Measurements from ENCODE around the gene OR5AU1. TPM values are rescaled to one million over a fixed set of nuclear protein-coding genes. Genes with fewer than 3 reads are reported as not detected.
"Not testable (repeated sequence)": the region's sequence is repeated elsewhere in the genome, so short reads cannot be mapped to it uniquely, and the experiment has no call there.

The OR5AU1 gene
- total and polyA plus RNA-seq, 8 donors = under 0.01 TPM; not detected in 7

DNA sequence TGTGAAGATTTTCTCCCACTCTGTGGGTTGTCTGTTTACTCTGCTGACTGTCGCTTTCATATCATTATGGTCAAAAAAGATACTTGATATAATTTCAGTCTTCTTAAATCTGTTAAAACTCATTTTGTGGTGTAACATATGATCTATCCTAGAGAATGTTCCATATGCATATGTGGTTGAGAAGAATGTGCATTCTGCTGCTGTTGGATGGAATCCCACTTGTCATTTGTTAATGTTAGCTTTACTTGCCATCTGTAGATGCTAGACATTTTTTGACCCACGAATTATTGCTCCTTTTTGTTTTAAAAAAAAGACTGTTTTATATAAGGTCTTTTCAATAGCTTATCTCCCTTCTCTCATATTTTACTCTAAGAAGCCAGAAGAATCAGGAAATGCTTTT is 26.3 kb upstream of the OR5AU1 start:
- H3K36me3 ChIP-seq = no peaks in the 10 kb centered on the region
- no peaks in the 10 kb centered on the region for H3K4me1 ChIP-seq
- no peak overlapping the region for H3K27ac ChIP-seq
- no peak for TF ChIP-seq CTCF (IDR thresholded peaks at IDR 0.05)
- no peak for TF ChIP-seq POLR2AphosphoS5 (IDR thresholded peaks at IDR 0.05)
- no peak for TF ChIP-seq POLR2A (IDR thresholded peaks at IDR 0.05)
- intact Hi-C loops (cut with DNase I; ENCODE audit: low total_unique reads) = no loop called here
- peaks cover 0 to 6% (median 0%) of the 10 kb centered on the region in 3 donors for H3K27me3 ChIP-seq
- H3K9me3 ChIP-seq = peaks cover 0 to 10% (median 8%) of the 10 kb centered on the region in 4 donors
- DNase-seq = no peak
- WGBS, 5 donors = 62 to 73% (median 67%) methylated on average over 2 of the region's 2 CpGs
- H3K4me3 ChIP-seq = no peak overlapping the region

- Histone ChIP-seq H3K4me3 (no peak overlapping the region), H3K36me3 (no peaks in the 10 kb centered on the region), H3K4me1 (no peaks in the 10 kb centered on the region), H3K27ac (no peak overlapping the region), H3K27me3 (peaks cover 0 to 4% (median 0%) of the 10 kb centered on the region in 3 donors), H3K9me3 (no peaks in the 10 kb centered on the region)
- TF ChIP-seq CTCF (IDR thresholded peaks at IDR 0.05) (no peak), EP300 (IDR thresholded peaks at IDR 0.05) (no peak), POLR2A (IDR thresholded peaks at IDR 0.05) (no peak), POLR2AphosphoS5 (IDR thresholded peaks at IDR 0.05) (no peak)
- intact Hi-C loops (cut with DNase I; ENCODE audit: low total_unique reads) = no loop called here
- DNase-seq = no peak
- WGBS, 5 donors = 54 to 62% (median 59%) methylated on average over 2 of the region's 2 CpGs
Observed at GRCh38 chr14:21171128-21171527, 15.3 kb upstream of the OR5AU1 start.

GRCh38 chr14:21169573-21169972 is 13.7 kb upstream of the OR5AU1 start:
- no peak overlapping the region for H3K4me3 ChIP-seq
- 68 to 78% (median 73%) methylated on average over 4 of the region's 4 CpGs for WGBS, 5 donors
- no peaks in the 10 kb centered on the region for H3K36me3 ChIP-seq
- no peak overlapping the region for H3K27ac ChIP-seq
- H3K4me1 ChIP-seq = no peaks in the 10 kb centered on the region
- no peak for TF ChIP-seq POLR2AphosphoS5 (IDR thresholded peaks at IDR 0.05)
- no peak for TF ChIP-seq CTCF (IDR thresholded peaks at IDR 0.05)
- no peak for TF ChIP-seq EP300 (IDR thresholded peaks at IDR 0.05)
- TF ChIP-seq POLR2A (IDR thresholded peaks at IDR 0.05) = no peak
- DNase-seq = no peak
- H3K27me3 ChIP-seq = peaks cover 0 to 4% (median 0%) of the 10 kb centered on the region in 3 donors
- no peaks in the 10 kb centered on the region for H3K9me3 ChIP-seq
- intact Hi-C loops (cut with DNase I; ENCODE audit: low total_unique reads) = no loop called here

DNA sequence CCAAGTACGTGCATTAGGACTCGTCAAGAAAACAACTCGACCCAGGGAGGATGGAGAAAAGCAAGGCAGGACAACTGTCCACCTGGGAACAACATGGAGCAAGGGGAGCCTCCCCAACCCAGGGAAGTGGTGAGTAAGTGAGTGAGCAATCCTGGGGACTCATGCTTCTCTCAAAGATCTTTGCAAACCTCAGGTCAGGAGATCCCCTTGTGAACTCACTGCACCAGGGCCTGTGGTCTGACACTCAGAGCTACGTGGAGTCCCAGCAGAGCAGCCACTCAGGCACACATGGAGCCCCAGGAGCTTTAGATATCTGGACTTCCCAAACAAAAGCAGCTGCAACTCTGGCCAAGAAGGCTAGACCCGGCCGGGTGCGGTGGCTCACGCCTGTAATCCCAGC is 12.2 kb upstream of the OR5AU1 start:
- Histone ChIP-seq H3K27ac (no peak overlapping the region), H3K4me1 (no peaks in the 10 kb centered on the region), H3K9me3 (no peaks in the 10 kb centered on the region), H3K4me3 (no peak overlapping the region), H3K36me3 (no peaks in the 10 kb centered on the region), H3K27me3 (peaks cover 0 to 4% (median 0%) of the 10 kb centered on the region in 3 donors)
- 65 to 90% (median 82%) methylated on average over 5 to 8 of the region's 8 CpGs for WGBS, 5 donors
- intact Hi-C loops (cut with DNase I; ENCODE audit: low total_unique reads) = no loop called here
- no peak for DNase-seq
- TF ChIP-seq CTCF (IDR thresholded peaks at IDR 0.05) (no peak), EP300 (IDR thresholded peaks at IDR 0.05) (no peak), POLR2AphosphoS5 (IDR thresholded peaks at IDR 0.05) (no peak), POLR2A (IDR thresholded peaks at IDR 0.05) (no peak)

DNA sequence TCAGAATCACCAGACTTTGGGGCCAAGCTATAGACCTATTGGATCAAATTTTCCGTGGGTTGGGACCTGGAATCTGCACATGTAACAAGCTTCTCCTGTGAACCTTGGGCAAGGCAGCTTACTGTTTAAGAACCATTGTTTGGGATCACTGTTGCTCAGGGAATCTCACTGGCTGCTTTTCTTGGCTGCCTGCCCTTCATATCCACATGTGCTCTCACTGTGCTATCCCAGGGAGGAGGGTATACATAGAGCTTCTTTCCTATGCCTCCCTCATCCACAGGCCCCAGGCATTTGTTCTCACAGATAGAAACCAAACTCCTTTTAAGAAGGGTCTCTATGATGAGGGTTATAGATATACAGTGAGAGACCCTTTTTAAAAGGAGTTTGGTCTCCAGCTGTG is 9.8 kb upstream of the OR5AU1 start:
- H3K4me3 ChIP-seq; H3K4me1 ChIP-seq; intact Hi-C loops (cut with DNase I; ENCODE audit: low total_unique reads); H3K36me3 ChIP-seq; DNase-seq; H3K27me3 ChIP-seq; H3K27ac ChIP-seq; H3K9me3 ChIP-seq: not testable (repeated sequence)
- 14 to 70% (median 32%) methylated on average over 1 of the region's 1 CpG for WGBS, 5 donors

DNA sequence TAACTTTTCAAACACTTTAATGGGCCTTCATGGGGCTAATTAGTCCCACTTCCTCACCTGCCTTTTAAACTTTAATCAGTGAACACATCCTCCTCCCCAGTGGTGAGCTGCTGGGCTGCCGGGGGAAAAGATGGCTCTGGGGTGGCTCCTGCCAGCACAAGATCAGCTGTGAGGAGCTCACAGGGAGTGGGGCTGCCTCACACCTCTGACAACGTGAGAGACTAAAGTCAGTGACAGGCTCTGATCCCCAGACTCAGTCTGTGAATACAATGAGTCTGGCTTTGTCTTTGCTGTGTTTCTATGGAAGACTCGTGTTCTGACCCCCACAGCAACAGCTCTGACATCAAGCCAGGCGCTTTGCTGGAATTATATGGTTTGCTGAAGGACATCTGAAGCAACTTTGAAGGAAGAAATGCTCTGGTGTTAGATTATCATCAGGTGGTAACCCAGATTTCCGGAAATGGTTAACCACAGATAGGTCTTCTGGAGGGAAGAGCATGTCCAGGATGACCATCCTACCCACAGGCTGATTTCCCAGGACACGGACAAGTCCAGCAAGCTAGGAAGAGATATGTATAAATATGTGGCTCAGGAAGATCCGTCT is 9.2 kb upstream of the OR5AU1 start:
- WGBS, 5 donors = 45 to 54% (median 52%) methylated on average over 6 to 7 of the region's 7 CpGs
- H3K27me3 ChIP-seq; H3K9me3 ChIP-seq; H3K27ac ChIP-seq; H3K36me3 ChIP-seq; intact Hi-C loops (cut with DNase I; ENCODE audit: low total_unique reads); H3K4me3 ChIP-seq; H3K4me1 ChIP-seq; DNase-seq: not testable (repeated sequence)

Data from stomach (tissue), 9 donors.